H7 (cell line): ENCODE results near the gene CYP4F11. TPM values are rescaled to one million over a fixed set of nuclear protein-coding genes. Genes with fewer than 3 reads are reported as not detected.
A peak's percentile ranks its signal among the peaks of the same experiment; 100 is the strongest.
"Not testable (repeated sequence)": the region's sequence is repeated elsewhere in the genome, so short reads cannot be mapped to it uniquely, and the experiment has no call there.

Experiments
- DNase-seq: peaks from one replicate; pipeline ENCODE4 v3.0.0; 2012
- H3K27me3 ChIP-seq: 2 replicates; pipeline ENCODE4 v1.6.0; 2011; ENCODE audit warnings: mild to moderate bottlenecking, low read length; ENCODE audit not compliant: control insufficient read depth, insufficient read depth
- H3K36me3 ChIP-seq: replicated peaks from 2 replicates; pipeline ENCODE4 v1.5.1; 2011; ENCODE audit warnings: low read length; ENCODE audit not compliant: control insufficient read depth, insufficient read depth
- H3K4me3 ChIP-seq: 2 replicates; pipeline ENCODE4 v1.5.1; 2011; ENCODE audit warnings: low read depth, mild to moderate bottlenecking, control low read depth, low read length, moderate library complexity; ENCODE audit not compliant: insufficient read depth
- total RNA-seq: library from RNA; depleted of rRNA; stranded (reverse); fragments of >200 nt; shearing (Covaris generic); gene quantifications from 2 replicates; pipeline ENCODE4 v1.2.3, GENCODE V29; 2014; rRNA removed

The CYP4F11 gene
- total RNA-seq, 1 experiment from 2014 or later: not detected

DNA sequence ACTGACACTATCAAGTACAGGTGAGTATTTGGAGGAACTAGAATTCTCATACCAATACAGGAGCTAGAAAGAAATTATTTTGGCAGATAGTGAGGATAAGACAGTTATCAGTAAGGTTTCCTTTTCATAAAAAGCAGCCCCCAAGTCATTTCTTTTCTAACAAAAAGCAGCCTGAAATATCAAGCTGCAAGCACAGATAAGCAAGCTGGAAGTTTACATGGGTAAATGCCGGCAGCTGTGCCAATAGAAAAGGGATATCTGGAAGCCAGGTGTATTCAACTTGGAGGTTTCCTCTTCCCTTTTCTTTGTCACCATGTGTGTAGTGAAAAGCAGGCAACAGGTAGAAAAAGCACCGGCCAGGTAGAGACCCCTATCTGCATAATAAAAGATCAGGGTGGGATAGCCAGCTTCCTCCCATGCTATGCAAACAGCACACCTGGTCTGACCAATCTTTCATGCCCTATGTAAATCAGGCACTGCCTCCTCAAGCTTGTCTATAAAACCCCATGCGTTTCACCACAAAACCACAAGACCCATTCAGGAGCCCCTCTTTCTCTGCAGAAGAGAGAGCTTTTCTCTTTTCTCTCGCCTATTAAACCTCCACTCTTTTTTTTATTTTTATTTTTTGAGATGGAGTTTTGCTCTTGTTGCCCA lies 59.4 kb downstream of the CYP4F11 start:
- Histone ChIP-seq H3K36me3 (no peaks in the 10 kb centered on the region), H3K4me3 (no peak overlapping the region), H3K27me3 (no peaks in the 10 kb centered on the region)
- DNase-seq: no peak

DNA sequence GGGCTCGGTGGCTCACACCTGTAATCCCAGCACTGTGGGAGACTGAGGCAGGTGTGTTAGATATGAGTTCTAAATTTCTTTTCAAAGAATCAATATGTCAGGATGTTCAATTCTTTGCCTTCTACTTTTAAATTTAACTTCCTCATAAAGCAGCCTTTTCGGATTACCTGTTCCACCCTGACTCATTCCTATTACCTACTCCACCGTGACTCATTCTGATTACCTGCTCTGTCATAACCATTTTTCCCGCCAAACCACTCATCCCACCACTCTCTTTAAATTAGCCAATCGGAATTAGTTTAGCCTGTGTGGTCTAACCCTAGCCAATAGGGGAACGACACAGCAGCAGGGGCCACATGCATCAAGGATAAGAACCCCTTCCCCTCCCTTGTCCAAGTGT lies 60.6 kb downstream of the CYP4F11 start:
- not testable (repeated sequence) for DNase-seq, H3K27me3 ChIP-seq, H3K36me3 ChIP-seq, H3K4me3 ChIP-seq

DNA sequence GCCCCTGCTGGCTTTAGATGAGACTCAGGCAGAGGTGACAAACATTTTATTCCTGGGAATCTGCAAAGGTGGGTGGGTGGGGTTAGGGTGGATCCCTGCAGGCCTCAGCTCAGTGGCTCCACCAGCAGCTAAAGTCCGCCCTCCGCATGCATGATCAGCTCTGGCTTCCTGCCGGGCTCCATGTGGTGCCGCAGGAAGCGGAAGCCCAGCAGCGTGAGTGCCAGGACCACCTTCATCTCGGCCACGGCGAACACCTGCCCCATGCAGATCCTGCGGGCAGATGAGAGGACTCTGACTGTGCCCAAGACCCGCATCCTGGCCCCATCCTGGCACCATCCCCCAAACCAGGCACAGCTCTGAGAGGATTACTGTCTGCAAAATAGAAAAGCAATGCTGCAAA lies 62.8 kb downstream of the CYP4F11 start:
- no peak overlapping the region for H3K4me3 ChIP-seq
- H3K27me3 ChIP-seq: no peaks in the 10 kb centered on the region
- H3K36me3 ChIP-seq: no peaks in the 10 kb centered on the region
- DNase-seq: no peak

DNA sequence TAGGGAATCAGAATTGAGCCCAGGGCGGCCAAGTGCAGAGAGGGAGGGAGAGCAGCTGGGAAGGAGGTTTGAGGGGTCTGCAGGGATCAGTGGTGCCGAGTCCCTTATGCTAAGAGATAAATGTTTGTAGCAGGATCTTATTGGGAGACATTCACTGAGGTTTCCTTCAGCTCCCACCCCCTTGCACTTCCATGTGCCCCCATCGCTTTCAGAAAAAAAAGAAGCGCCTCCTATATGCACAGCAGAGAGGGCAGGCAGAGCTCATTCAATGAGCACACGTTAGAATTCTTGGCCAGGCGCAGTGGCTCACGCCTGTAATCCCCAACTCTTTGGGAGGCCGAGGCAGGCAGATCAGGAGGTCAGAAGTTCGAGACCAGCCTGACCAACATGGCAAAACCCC lies 64.5 kb downstream of the CYP4F11 start:
- no peaks in the 10 kb centered on the region for H3K36me3 ChIP-seq
- no peaks in the 10 kb centered on the region for H3K27me3 ChIP-seq
- no peak for DNase-seq
- H3K4me3 ChIP-seq: no peak overlapping the region

DNA sequence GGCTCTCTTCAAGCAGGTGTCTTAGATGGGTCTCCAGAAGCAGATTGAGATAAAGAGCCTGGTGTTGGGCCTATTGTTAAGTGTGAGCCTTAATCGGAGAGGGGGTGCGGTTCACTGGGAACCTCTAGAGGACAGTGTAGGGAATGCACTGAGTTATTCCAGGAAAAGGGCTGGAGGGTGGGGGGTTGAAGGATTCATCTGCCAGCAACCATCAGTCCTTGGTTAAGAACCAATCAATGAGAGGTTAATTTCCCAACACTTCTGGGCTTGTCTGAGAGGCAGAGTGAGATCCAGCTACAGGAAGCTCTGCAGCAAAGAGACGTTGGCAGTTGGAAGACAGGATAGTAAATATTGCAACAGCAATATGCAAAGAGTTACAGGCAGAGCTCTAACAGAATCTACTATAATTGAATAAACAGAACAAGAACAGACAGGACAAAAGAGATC lies 65.2 kb downstream of the CYP4F11 start:
- DNase-seq: peak; percentile 43
- no peak overlapping the region for H3K4me3 ChIP-seq
- H3K36me3 ChIP-seq: no peaks in the 10 kb centered on the region
- no peaks in the 10 kb centered on the region for H3K27me3 ChIP-seq

DNA sequence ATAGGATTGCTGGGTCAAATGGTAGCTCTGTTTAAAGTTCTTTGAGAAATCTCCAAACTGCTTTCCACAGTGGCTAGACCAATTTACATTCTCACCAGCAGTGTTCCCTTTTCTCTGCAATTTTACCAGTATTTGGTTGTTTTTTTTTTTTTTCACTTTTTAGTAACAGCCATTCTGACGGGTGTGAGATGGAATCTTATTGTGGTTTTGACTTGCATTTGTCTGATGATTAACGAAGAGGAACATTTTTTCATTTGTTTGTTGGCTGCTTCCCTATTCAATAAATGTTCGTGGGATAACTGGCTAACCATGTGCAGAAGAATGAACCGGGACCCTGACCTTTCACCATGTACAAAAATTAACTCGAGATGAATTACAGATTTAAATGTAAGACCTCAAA lies 67.7 kb downstream of the CYP4F11 start:
- Histone ChIP-seq H3K36me3 (no peaks in the 10 kb centered on the region), H3K27me3 (no peaks in the 10 kb centered on the region), H3K4me3 (no peak overlapping the region)
- DNase-seq: no peak

DNA sequence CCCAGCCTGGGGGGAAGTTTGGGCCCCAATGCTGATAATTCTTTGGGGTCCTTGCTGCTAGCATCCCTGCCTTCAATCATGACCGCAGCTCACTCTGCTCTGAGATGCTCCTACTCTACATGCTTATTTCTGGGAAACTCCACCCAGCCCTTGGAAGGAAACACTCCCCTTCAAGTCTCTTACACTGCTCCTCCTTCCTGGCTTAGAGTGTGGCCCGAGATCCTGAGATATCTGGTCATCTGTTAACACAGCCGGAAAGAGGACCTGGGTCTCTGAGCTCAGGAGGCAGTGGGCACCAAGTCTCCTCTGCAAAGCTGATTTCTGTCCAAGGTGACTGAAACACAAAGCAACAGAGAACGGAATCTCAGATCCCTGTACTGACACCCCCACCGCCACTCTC lies 69.5 kb downstream of the CYP4F11 start:
- no peak for DNase-seq
- H3K27me3 ChIP-seq: no peaks in the 10 kb centered on the region
- no peaks in the 10 kb centered on the region for H3K36me3 ChIP-seq
- H3K4me3 ChIP-seq: no peak overlapping the region

DNA sequence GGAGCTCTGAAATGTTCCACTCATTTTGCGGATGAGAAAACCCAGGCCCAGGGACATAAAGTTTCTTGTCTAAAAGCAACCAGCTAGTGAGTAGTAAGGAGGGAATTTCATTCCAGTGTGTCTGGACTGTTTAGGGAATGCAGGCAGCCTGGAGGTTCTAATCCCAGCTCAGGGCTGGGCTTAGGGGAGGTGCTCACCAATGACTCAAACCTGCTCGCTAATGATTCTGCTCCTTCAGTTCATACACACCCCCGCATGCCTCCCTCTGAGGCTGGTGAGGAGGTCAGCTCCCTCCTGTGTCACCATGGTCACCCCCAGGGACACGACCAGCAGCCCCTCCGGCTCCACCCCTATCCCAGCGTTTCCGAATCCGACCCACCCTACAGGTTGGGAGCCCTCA lies 71.1 kb downstream of the CYP4F11 start:
- DNase-seq: no peak
- Histone ChIP-seq H3K4me3 (no peak overlapping the region), H3K36me3 (no peaks in the 10 kb centered on the region), H3K27me3 (no peaks in the 10 kb centered on the region)

DNA sequence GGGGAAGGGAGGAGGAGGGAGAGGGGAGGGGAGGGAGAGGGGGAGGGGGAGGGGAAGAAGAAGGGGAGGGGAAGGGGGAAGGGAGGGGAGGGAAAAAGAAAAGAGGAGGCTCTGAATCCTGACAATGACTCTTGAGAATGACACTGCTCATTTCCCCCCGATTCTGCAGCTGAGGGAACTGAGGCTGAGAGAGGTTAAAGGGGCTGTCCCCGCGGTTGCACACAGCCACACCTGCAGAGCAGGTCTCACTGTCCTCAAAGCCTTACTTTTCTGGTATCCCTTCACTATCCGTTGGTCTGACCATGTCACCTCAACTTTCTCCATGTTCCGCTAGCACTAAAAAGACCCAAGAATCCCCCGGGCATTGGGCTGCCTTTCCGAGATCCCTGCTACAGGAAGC lies 71.9 kb downstream of the CYP4F11 start:
- Histone ChIP-seq H3K27me3 (no peaks in the 10 kb centered on the region), H3K36me3 (no peaks in the 10 kb centered on the region), H3K4me3 (no peak overlapping the region)
- no peak for DNase-seq

Other genes with a start within 250 kb of the CYP4F11 start
- not detected in 2 replicates for gene OR10H2, start 206.5 kb downstream of the CYP4F11 start, total RNA-seq
- gene OR10H3, start 196.5 kb downstream of the CYP4F11 start, total RNA-seq: not detected in 2 replicates
- gene OR10H5, start 146.9 kb downstream of the CYP4F11 start, total RNA-seq: not detected in 2 replicates
- gene OR10H1, start 118.9 kb downstream of the CYP4F11 start, total RNA-seq: not detected in 2 replicates
- not detected in 2 replicates for gene CYP4F2, start 36.5 kb downstream of the CYP4F11 start, total RNA-seq
- gene OR10H4, start 14.5 kb upstream of the CYP4F11 start, total RNA-seq: not detected in 2 replicates
- 429 and 498 TPM in 2 replicates for gene TPM4, start 142.0 kb upstream of the CYP4F11 start, total RNA-seq
- 59.3 and 63.3 TPM in 2 replicates for gene RAB8A, start 177.4 kb upstream of the CYP4F11 start, total RNA-seq
- gene HSH2D, start 209.2 kb upstream of the CYP4F11 start, total RNA-seq: 0.07 TPM in 1 of 2 replicates, not detected in the other
- not detected in 2 replicates for gene CIB3, start 239.0 kb upstream of the CYP4F11 start, total RNA-seq